Endothelial cell of umbilical vein (primary cell): ENCODE results near the gene HKDC1. TPM values are rescaled to one million over a fixed set of nuclear protein-coding genes. Genes with fewer than 3 reads are reported as not detected.

Experiments
- BruUV-seq: library from RNA; stranded (reverse); fragments of 400-500 nt; replicated peaks from 2 replicates; lab custom pipeline; 2021; lab: Mats Ljungman, UMichigan
- CTCF ChIA-PET: fragments of 300-600, 350-600 bp; sonication (Branson Sonifier 250); formaldehyde crosslinking; loops from one replicate; lab custom pipeline; 2021; ENCODE audit warnings: antibody characterized with exemption, inconsistent platforms; lab: Charles Lee
- POLR2A ChIA-PET: fragments of 300-600, 350-600 bp; sonication (Branson Sonifier 250); formaldehyde crosslinking; loops from one replicate; lab custom pipeline; 2021; ENCODE audit warnings: antibody characterized with exemption, inconsistent platforms; lab: Charles Lee
- DNase-seq: peaks from one replicate; pipeline ENCODE4 v3.0.0-alpha.2; 2011; ENCODE audit warnings: low read depth, low spot score
- FAIRE-seq: peaks from 2 replicates; lab custom pipeline; 2011; peaks lifted over from hg19 to GRCh38; lab: Jason Lieb, UNC
- H2AFZ ChIP-seq: 2 replicates; pipeline ENCODE4 v1.6.0; 2012; ENCODE audit warnings: low read depth, low read length, control low read depth, inconsistent platforms
- H3K27ac ChIP-seq: 2 replicates; pipeline ENCODE4 v1.5.1; 2011; ENCODE audit warnings: low read depth, mild to moderate bottlenecking, control low read depth, low read length, moderate library complexity; ENCODE audit not compliant: insufficient read depth
- H3K27me3 ChIP-seq, 2 experiments: 2 replicates each; pipeline versions ENCODE4 v1.6.0 to v1.6.1; 2011; ENCODE audit warnings: low read length in 2 of 2, mixed read lengths in 1 of 2; ENCODE audit not compliant: control insufficient read depth in 2 of 2, insufficient read depth in 2 of 2
- H3K36me3 ChIP-seq, 2 experiments: 2 replicates in 1 of 2; 3 replicates in 1 of 2; pipeline ENCODE4 v1.5.1; 2011; ENCODE audit warnings: low read length in 2 of 2, mild to moderate bottlenecking in 1 of 2, moderate library complexity in 1 of 2; ENCODE audit not compliant: control insufficient read depth in 2 of 2, insufficient read depth in 2 of 2; ENCODE audit errors: extremely low read depth in 1 of 2
- H3K4me1 ChIP-seq: 3 replicates; pipeline ENCODE4 v1.5.1; 2011; ENCODE audit warnings: mild to moderate bottlenecking, low read length; ENCODE audit not compliant: control insufficient read depth, insufficient read depth; ENCODE audit errors: extremely low read depth
- H3K4me2 ChIP-seq: 2 replicates; pipeline ENCODE4 v1.6.1; 2011; ENCODE audit warnings: low read length, control low read depth, mixed read lengths; ENCODE audit not compliant: insufficient read depth
- H3K4me3 ChIP-seq, 3 experiments: fragments of 200-600 bp in 1 of 3; sonication (generic), shearing (Covaris generic) in 1 of 3; replicated peaks in 1 of 3; 2 replicates each; pipeline ENCODE4 v1.5.1; 2011 to 2016; ENCODE audit warnings: control low read depth in 3 of 3, low read length in 3 of 3, mild to moderate bottlenecking in 2 of 3, inconsistent platforms in 1 of 3, low read depth in 1 of 3, moderate library complexity in 1 of 3; ENCODE audit not compliant: insufficient read depth in 1 of 3
- H3K79me2 ChIP-seq: 2 replicates; pipeline ENCODE4 v1.6.0; 2012; ENCODE audit warnings: low read length, inconsistent platforms; ENCODE audit not compliant: control insufficient read depth, insufficient read depth
- H3K9ac ChIP-seq: replicated peaks from 2 replicates; pipeline ENCODE3; 2011; ENCODE audit warnings: low read length, control low read depth; ENCODE audit not compliant: insufficient read depth; ENCODE audit errors: extremely low read depth
- H3K9me1 ChIP-seq: replicated peaks from 3 replicates; pipeline ENCODE4 v1.6.0; 2011; ENCODE audit warnings: mild to moderate bottlenecking, low read length; ENCODE audit not compliant: control insufficient read depth, insufficient read depth; ENCODE audit errors: extremely low read depth
- H3K9me3 ChIP-seq: replicated peaks from 2 replicates; pipeline ENCODE4 v1.5.1; 2012; ENCODE audit warnings: low read length, inconsistent platforms; ENCODE audit not compliant: control insufficient read depth, insufficient read depth
- H4K20me1 ChIP-seq: replicated peaks from 2 replicates; pipeline ENCODE3; 2011; ENCODE audit warnings: mild to moderate bottlenecking, low read length; ENCODE audit not compliant: control insufficient read depth, insufficient read depth; ENCODE audit errors: extremely low read depth
- CTCF ChIP-seq, 2 donors: IDR thresholded peaks; 1 replicate in 1 of 2; 2 replicates in 1 of 2; pipeline ENCODE4 v1.5.1; 2011; ENCODE audit warnings: low read length in 2 of 2, mild to moderate bottlenecking in 2 of 2, moderate library complexity in 2 of 2, control low read depth in 1 of 2, inconsistent platforms in 1 of 2, low read depth in 1 of 2; ENCODE audit not compliant: insufficient read depth in 1 of 2; ENCODE audit errors: extremely low read depth in 1 of 2
- EZH2 ChIP-seq: IDR thresholded peaks from 2 replicates; pipeline ENCODE4 v1.6.1; 2012; ENCODE audit warnings: borderline replicate concordance, low read depth, mild to moderate bottlenecking, moderate library complexity, low read length, inconsistent platforms; ENCODE audit not compliant: severe bottlenecking
- FOS ChIP-seq: IDR thresholded peaks from 2 replicates; pipeline ENCODE4 v1.6.1; 2011; ENCODE audit warnings: mild to moderate bottlenecking, low read length, moderate library complexity, borderline replicate concordance; ENCODE audit not compliant: insufficient read depth
- GATA2 ChIP-seq: IDR thresholded peaks from 2 replicates; pipeline ENCODE4 v1.7.0; 2011; ENCODE audit warnings: low read depth, mild to moderate bottlenecking, moderate library complexity, mixed read lengths, low read length; ENCODE audit not compliant: insufficient read length, insufficient read depth
- JUN ChIP-seq: IDR thresholded peaks from 2 replicates; pipeline ENCODE4 v1.6.1; 2011; ENCODE audit warnings: borderline replicate concordance, low read depth; ENCODE audit not compliant: insufficient read length, insufficient read depth
- MYC ChIP-seq: IDR thresholded peaks from one replicate; pipeline ENCODE4 v1.6.1; 2011; ENCODE audit warnings: mild to moderate bottlenecking, low read depth, low read length
- POLR2A ChIP-seq: IDR thresholded peaks from 2 replicates; pipeline ENCODE4 v1.6.1; 2012; ENCODE audit warnings: low read depth, mild to moderate bottlenecking, control low read depth, low read length
- POLR2AphosphoS5 ChIP-seq: IDR thresholded peaks from 2 replicates; pipeline ENCODE4 v1.6.1; 2012; ENCODE audit warnings: low read depth, mild to moderate bottlenecking, control low read depth, low read length, moderate library complexity; ENCODE audit not compliant: insufficient read depth
- dilution Hi-C: fragments of 300-500 bp; cut with MboI; formaldehyde crosslinking; loops from one replicate; pipeline ENCODE4 v1.15.0; 2019; ENCODE audit warnings: low sequenced_read_pairs; ENCODE audit not compliant: extremely low pct_ligation_motif_present
- intact Hi-C: fragments of 100-400 bp; cut with micrococcal nuclease; formaldehyde crosslinking; loops from one replicate; pipeline ENCODE4 v1.10.0; 2022
- polyA plus RNA-seq, 4 experiments: library from polyadenylated mRNA; depleted of rRNA in 3 of 4; stranded (reverse) in 3 of 4; unstranded in 1 of 4; fragments of >200 nt; gene quantifications; 2 replicates each; pipeline versions ENCODE4 v1.2.1 to v1.2.3, GENCODE V29; 2011 to 2012; ENCODE audit warnings: missing spikeins in 1 of 4
- total RNA-seq: library from RNA; stranded (reverse); gene quantifications from 2 replicates; pipeline ENCODE4 v1.2.3, GENCODE V29; 2021
- TF ChIP-seq, protein P1 (sequence below): IDR thresholded peaks from 2 replicates; pipeline ENCODE4 v1.6.1; 2011; ENCODE audit not compliant: insufficient read depth, insufficient read length

Gene HKDC1
- total and polyA plus RNA-seq, 2 donors (not counting 3 experiments of a cell fraction or from before 2014, with no cell fraction given) = not detected

DNA sequence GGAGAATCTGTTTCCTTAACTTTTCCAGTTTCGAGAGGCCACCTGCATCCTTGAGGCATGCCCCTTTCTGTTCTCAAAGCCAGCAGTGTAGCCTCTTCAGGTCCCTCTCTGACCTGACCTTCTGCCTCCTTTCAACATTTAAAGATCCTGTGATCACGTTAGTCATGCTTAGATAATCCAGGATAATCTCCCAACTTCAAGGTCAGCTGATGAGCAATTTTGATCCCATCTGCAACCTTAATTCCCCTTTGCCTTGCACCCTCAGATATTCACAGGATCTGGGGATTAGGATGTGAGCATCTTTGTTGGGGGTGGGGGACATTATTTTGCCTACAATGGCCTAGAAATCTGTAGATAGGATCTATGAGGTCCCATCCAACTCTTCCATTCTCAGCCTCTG lies 8.0 kb downstream of the HKDC1 start:
- dilution Hi-C loops (loop anchor here (25.0 kb wide), 1 partner anchor 159 kb away; no protein-coding TSS in a partner anchor), intact Hi-C loops (no loop called here)
- ChIA-PET CTCF (interaction anchor here (1.5 kb wide), 1 partner anchor 176 kb away, joined by 3 read pairs; no protein-coding TSS in a partner anchor), POLR2A (no interaction called here)
- Histone ChIP-seq H3K4me2 (no peak overlapping the region), H3K9me1 (no peaks in the 10 kb centered on the region), H3K27me3 (no peaks in the 10 kb centered on the region), H4K20me1 (no peaks in the 10 kb centered on the region), H3K79me2 (no peaks in the 10 kb centered on the region), H2AFZ (no peak overlapping the region), H3K4me1 (peaks cover 26% of the 10 kb centered on the region), H3K9ac (no peak overlapping the region), H3K27ac (no peak overlapping the region), H3K36me3 (no peaks in the 10 kb centered on the region), H3K9me3 (no peaks in the 10 kb centered on the region), H3K4me3 (no peak overlapping the region)
- no peak for FAIRE-seq
- TF ChIP-seq EZH2 (no peak), POLR2A (no peak), GATA2 (no peak), JUN (no peak), MYC (no peak), FOS (no peak), POLR2AphosphoS5 (no peak), CTCF (IDR thresholded peaks at IDR 0.05; ENCODE audit: extremely low read depth in 1 of 2, insufficient read depth in 1 of 2, low read depth in 1 of 2, low read length in 2 of 2) (no peak)
- TF ChIP-seq, protein P1, sequence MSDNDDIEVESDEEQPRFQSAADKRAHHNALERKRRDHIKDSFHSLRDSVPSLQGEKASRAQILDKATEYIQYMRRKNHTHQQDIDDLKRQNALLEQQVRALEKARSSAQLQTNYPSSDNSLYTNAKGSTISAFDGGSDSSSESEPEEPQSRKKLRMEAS = no peak
- no TSS peak for BruUV-seq
- no peak for DNase-seq
